ENCODE results near the gene DHRS13. TPM values are rescaled to one million over a fixed set of nuclear protein-coding genes. Genes with fewer than 3 reads are reported as not detected.
A peak's percentile ranks its signal among the peaks of the same experiment; 100 is the strongest.
"Not testable (repeated sequence)": the region's sequence is repeated elsewhere in the genome, so short reads cannot be mapped to it uniquely, and the experiment has no call there.

Gene DHRS13
- total RNA-seq, 2 donors from 2014 or later = 8.7 to 22.8 TPM

GRCh38 chr17:28906706-28907438 is 4.0 kb upstream of the DHRS13 start:
- H3K4me1 ChIP-seq = peaks cover 6% of the 10 kb centered on the region

GRCh38 chr17:28906276-28906675 is 3.4 kb upstream of the DHRS13 start:
- intact Hi-C loops (cut with DNase I) = no loop called here
- H3K27ac ChIP-seq = no peak overlapping the region
- no peak overlapping the region for H3K9ac ChIP-seq (ENCODE audit: low read depth in 2 of 2, low read length in 2 of 2)
- peaks cover 8% of the 10 kb centered on the region for H3K36me3 ChIP-seq
- no peaks in the 10 kb centered on the region for H3K27me3 ChIP-seq
- H3K4me3 ChIP-seq = no peak overlapping the region
- no peak for TF ChIP-seq CTCF (IDR thresholded peaks at IDR 0.05)
- peaks cover 3% of the 10 kb centered on the region for H3K4me1 ChIP-seq
- DNase-seq = no peak
- no peaks in the 10 kb centered on the region for H3K9me3 ChIP-seq

More at GRCh38 chr17:28906706-28907438, 4.0 kb upstream of the DHRS13 start:
- Histone ChIP-seq H3K36me3 (peaks cover 8% of the 10 kb centered on the region), H3K27me3 (no peaks in the 10 kb centered on the region), H3K4me3 (no peak overlapping the region), H3K9ac (ENCODE audit: low read depth in 2 of 2, low read length in 2 of 2) (no peak overlapping the region), H3K9me3 (no peaks in the 10 kb centered on the region), H3K27ac (no peak overlapping the region)
- peak; percentile 39 for DNase-seq
- intact Hi-C loops (cut with DNase I) = no loop called here
- no peak for TF ChIP-seq CTCF (IDR thresholded peaks at IDR 0.05)

GRCh38 chr17:28904800-28905199 is 1.9 kb upstream of the DHRS13 start:
- Histone ChIP-seq H3K9ac (ENCODE audit: low read depth in 2 of 2, low read length in 2 of 2) (no peak overlapping the region), H3K36me3 (no peaks in the 10 kb centered on the region), H3K4me1 (peaks cover 3% of the 10 kb centered on the region), H3K27ac (no peak overlapping the region), H3K9me3 (no peaks in the 10 kb centered on the region), H3K4me3 (no peak overlapping the region), H3K27me3 (no peaks in the 10 kb centered on the region)
- intact Hi-C loops (cut with DNase I) = no loop called here
- no peak for DNase-seq
- no peak for TF ChIP-seq CTCF (IDR thresholded peaks at IDR 0.05)

GRCh38 chr17:28903546-28903841 is 615 bp upstream of the DHRS13 start:
- H3K4me1 ChIP-seq; H3K27me3 ChIP-seq; H3K4me3 ChIP-seq; H3K9me3 ChIP-seq; DNase-seq; H3K9ac ChIP-seq (ENCODE audit: low read depth in 2 of 2, low read length in 2 of 2); H3K36me3 ChIP-seq; intact Hi-C loops (cut with DNase I): not testable (repeated sequence)
- peak overlapping the region; percentile 83 for H3K27ac ChIP-seq

- Histone ChIP-seq H3K9ac (ENCODE audit: low read depth in 2 of 2, low read length in 2 of 2) (peak overlapping the region; percentile 80 to 82), H3K9me3 (no peaks in the 10 kb centered on the region), H3K4me1 (peaks cover 6% of the 10 kb centered on the region), H3K4me3 (peak overlapping the region; percentile 83), H3K36me3 (no peaks in the 10 kb centered on the region), H3K27me3 (no peaks in the 10 kb centered on the region), H3K27ac (peak overlapping the region; percentile 83)
- no peak for TF ChIP-seq CTCF (IDR thresholded peaks at IDR 0.05)
- peak; percentile 72 for DNase-seq
- intact Hi-C loops (cut with DNase I) = no loop called here
These were observed 737 bp downstream of the DHRS13 start for GRCh38 chr17:28901866-28902818.
